ENCODE measurements around the gene ABCB11. TPM values are rescaled to one million over a fixed set of nuclear protein-coding genes. Genes with fewer than 3 reads are reported as not detected.
"Not testable (repeated sequence)": the region's sequence is repeated elsewhere in the genome, so short reads cannot be mapped to it uniquely, and the experiment has no call there.

ABCB11 gene
- total RNA-seq, 4 donors from 2014 or later, result 0.10 to 0.24 (median 0.12) TPM; not detected in 1

GRCh38 chr2:169013628-169014026 lies 17.5 kb downstream of the ABCB11 start:
- no peak for DNase-seq
- ATAC-seq, result no peak
- in situ Hi-C loops (cut with MboI; ENCODE audit: low sequenced_read_pairs in 4 of 4) (no loop called here), intact Hi-C loops (cut with DNase I; ENCODE audit: low total_unique reads) (no loop called here)
- Histone ChIP-seq H3K27me3 (no peaks in the 10 kb centered on the region), H3K36me3 (no peaks in the 10 kb centered on the region), H3K9me3 (no peaks in the 10 kb centered on the region), H3K27ac (no peak overlapping the region), H3K4me3 (no peak overlapping the region), H3K4me1 (no peaks in the 10 kb centered on the region)
- TF ChIP-seq CTCF (IDR thresholded peaks at IDR 0.05 in 4 of 5, conservative IDR thresholded peaks at IDR 0.05 in 1 of 5) (no peak), POLR2A (IDR thresholded peaks at IDR 0.05) (no peak)

GRCh38 chr2:169012812-169013627 lies 18.1 kb downstream of the ABCB11 start:
- no peak for DNase-seq
- Histone ChIP-seq H3K27me3 (no peaks in the 10 kb centered on the region), H3K9me3 (no peaks in the 10 kb centered on the region), H3K4me1 (no peaks in the 10 kb centered on the region), H3K4me3 (no peak overlapping the region), H3K36me3 (no peaks in the 10 kb centered on the region), H3K27ac (no peak overlapping the region)
- intact Hi-C loops (cut with DNase I; ENCODE audit: low total_unique reads) (no loop called here), in situ Hi-C loops (cut with MboI; ENCODE audit: low sequenced_read_pairs in 4 of 4) (no loop called here)
- no peak for TF ChIP-seq POLR2A (IDR thresholded peaks at IDR 0.05)
- no peak for TF ChIP-seq CTCF (IDR thresholded peaks at IDR 0.05 in 4 of 5, conservative IDR thresholded peaks at IDR 0.05 in 1 of 5)
- no peak for ATAC-seq

GRCh38 chr2:169012191-169012792 lies 18.8 kb downstream of the ABCB11 start:
- H3K4me3 ChIP-seq; H3K36me3 ChIP-seq; H3K27me3 ChIP-seq; H3K9me3 ChIP-seq; DNase-seq; H3K4me1 ChIP-seq; ATAC-seq; intact Hi-C loops (cut with DNase I; ENCODE audit: low total_unique reads); in situ Hi-C loops (cut with MboI; ENCODE audit: low sequenced_read_pairs in 4 of 4); H3K27ac ChIP-seq: not testable (repeated sequence)

GRCh38 chr2:169011698-169012097 lies 19.4 kb downstream of the ABCB11 start:
- ATAC-seq (no peak), DNase-seq (no peak)
- no peak overlapping the region for H3K4me3 ChIP-seq
- in situ Hi-C loops (cut with MboI; ENCODE audit: low sequenced_read_pairs in 4 of 4) (no loop called here), intact Hi-C loops (cut with DNase I; ENCODE audit: low total_unique reads) (no loop called here)
- TF ChIP-seq CTCF (IDR thresholded peaks at IDR 0.05 in 4 of 5, conservative IDR thresholded peaks at IDR 0.05 in 1 of 5) (no peak), POLR2A (IDR thresholded peaks at IDR 0.05) (no peak)
- no peaks in the 10 kb centered on the region for H3K27me3 ChIP-seq
- no peaks in the 10 kb centered on the region for H3K4me1 ChIP-seq
- H3K36me3 ChIP-seq, result no peaks in the 10 kb centered on the region
- no peaks in the 10 kb centered on the region for H3K9me3 ChIP-seq
- H3K27ac ChIP-seq, result no peak overlapping the region

- TF ChIP-seq CTCF (IDR thresholded peaks at IDR 0.05 in 4 of 5, conservative IDR thresholded peaks at IDR 0.05 in 1 of 5) (no peak), POLR2A (IDR thresholded peaks at IDR 0.05) (no peak)
- H3K4me1 ChIP-seq, result no peaks in the 10 kb centered on the region
- H3K27ac ChIP-seq, result no peak overlapping the region
- ATAC-seq (no peak), DNase-seq (no peak)
- H3K27me3 ChIP-seq, result no peaks in the 10 kb centered on the region
- no peaks in the 10 kb centered on the region for H3K36me3 ChIP-seq
- in situ Hi-C loops (cut with MboI; ENCODE audit: low sequenced_read_pairs in 4 of 4) (no loop called here), intact Hi-C loops (cut with DNase I; ENCODE audit: low total_unique reads) (no loop called here)
- no peak overlapping the region for H3K4me3 ChIP-seq
- no peaks in the 10 kb centered on the region for H3K9me3 ChIP-seq
Observed at GRCh38 chr2:169010633-169011460, 20.3 kb downstream of the ABCB11 start.

Measured in gastrocnemius medialis (tissue), 4 donors.